ENCODE data around the gene WWC2.

Gene WWC2

GRCh38 chr4:183335369-183335940 is 236.4 kb downstream of the WWC2 start:
- no peak for DNase-seq (ENCODE audit: low read depth in 1 of 2, low spot score in 1 of 2)

GRCh38 chr4:183337349-183337748 is 238.3 kb downstream of the WWC2 start:
- Histone ChIP-seq H3K4me3 (replicated peaks; ENCODE audit: insufficient read depth, low read length) (no peak overlapping the region), H3K27me3 (ENCODE audit: insufficient read depth, poor library complexity, severe bottlenecking) (no peaks in the 10 kb centered on the region), H3K27ac (replicated peaks) (no peak overlapping the region)
- TF ChIP-seq REST (IDR thresholded peaks at IDR 0.05; ENCODE audit: insufficient replicate concordance, low read depth) (no peak), CTCF (IDR thresholded peaks at IDR 0.05; ENCODE audit: insufficient read depth, low read length) (no peak), SPI1 (IDR thresholded peaks at IDR 0.05; ENCODE audit: borderline replicate concordance, low read depth) (no peak), GABPA (IDR thresholded peaks at IDR 0.05; ENCODE audit: low read depth) (no peak), POLR2AphosphoS5 (IDR thresholded peaks at IDR 0.05; ENCODE audit: low read depth) (no peak)
- no peak for DNase-seq (ENCODE audit: low read depth in 1 of 2, low spot score in 1 of 2)

More at GRCh38 chr4:183335369-183335940, 236.4 kb downstream of the WWC2 start:
- H3K4me3 ChIP-seq (replicated peaks; ENCODE audit: insufficient read depth, low read length): no peak overlapping the region
- no peaks in the 10 kb centered on the region for H3K27me3 ChIP-seq (ENCODE audit: insufficient read depth, poor library complexity, severe bottlenecking)
- TF ChIP-seq SPI1 (IDR thresholded peaks at IDR 0.05; ENCODE audit: borderline replicate concordance, low read depth) (no peak), REST (IDR thresholded peaks at IDR 0.05; ENCODE audit: insufficient replicate concordance, low read depth) (no peak), POLR2AphosphoS5 (IDR thresholded peaks at IDR 0.05; ENCODE audit: low read depth) (no peak), GABPA (IDR thresholded peaks at IDR 0.05; ENCODE audit: low read depth) (no peak), CTCF (IDR thresholded peaks at IDR 0.05; ENCODE audit: insufficient read depth, low read length) (no peak)
- H3K27ac ChIP-seq (replicated peaks): no peak overlapping the region

GRCh38 chr4:183337833-183338232 is 238.8 kb downstream of the WWC2 start:
- DNase-seq (ENCODE audit: low read depth in 1 of 2, low spot score in 1 of 2): no peak
- H3K27me3 ChIP-seq (ENCODE audit: insufficient read depth, poor library complexity, severe bottlenecking): no peaks in the 10 kb centered on the region
- TF ChIP-seq GABPA (IDR thresholded peaks at IDR 0.05; ENCODE audit: low read depth) (no peak), REST (IDR thresholded peaks at IDR 0.05; ENCODE audit: insufficient replicate concordance, low read depth) (no peak), SPI1 (IDR thresholded peaks at IDR 0.05; ENCODE audit: borderline replicate concordance, low read depth) (no peak), CTCF (IDR thresholded peaks at IDR 0.05; ENCODE audit: insufficient read depth, low read length) (no peak), POLR2AphosphoS5 (IDR thresholded peaks at IDR 0.05; ENCODE audit: low read depth) (no peak)
- no peak overlapping the region for H3K27ac ChIP-seq (replicated peaks)
- no peak overlapping the region for H3K4me3 ChIP-seq (replicated peaks; ENCODE audit: insufficient read depth, low read length)

Measured in HL-60 (cell line).